NOMO-1 (cell line): Measurements from ENCODE around the gene TGIF1.
A peak's percentile ranks its signal among the peaks of the same experiment; 100 is the strongest.
"Not testable (repeated sequence)": the region's sequence is repeated elsewhere in the genome, so short reads cannot be mapped to it uniquely, and the experiment has no call there.

Source experiments
- DNase-seq, 2 experiments: peaks; one replicate each; lab custom pipeline; 2025; ENCODE audit not compliant: unreplicated experiment in 2 of 2; lab: John Stamatoyannopoulos, UW

Gene TGIF1

GRCh38 chr18:3455090-3455635 is 5.2 kb downstream of the TGIF1 start:
- no peak for DNase-seq

DNA sequence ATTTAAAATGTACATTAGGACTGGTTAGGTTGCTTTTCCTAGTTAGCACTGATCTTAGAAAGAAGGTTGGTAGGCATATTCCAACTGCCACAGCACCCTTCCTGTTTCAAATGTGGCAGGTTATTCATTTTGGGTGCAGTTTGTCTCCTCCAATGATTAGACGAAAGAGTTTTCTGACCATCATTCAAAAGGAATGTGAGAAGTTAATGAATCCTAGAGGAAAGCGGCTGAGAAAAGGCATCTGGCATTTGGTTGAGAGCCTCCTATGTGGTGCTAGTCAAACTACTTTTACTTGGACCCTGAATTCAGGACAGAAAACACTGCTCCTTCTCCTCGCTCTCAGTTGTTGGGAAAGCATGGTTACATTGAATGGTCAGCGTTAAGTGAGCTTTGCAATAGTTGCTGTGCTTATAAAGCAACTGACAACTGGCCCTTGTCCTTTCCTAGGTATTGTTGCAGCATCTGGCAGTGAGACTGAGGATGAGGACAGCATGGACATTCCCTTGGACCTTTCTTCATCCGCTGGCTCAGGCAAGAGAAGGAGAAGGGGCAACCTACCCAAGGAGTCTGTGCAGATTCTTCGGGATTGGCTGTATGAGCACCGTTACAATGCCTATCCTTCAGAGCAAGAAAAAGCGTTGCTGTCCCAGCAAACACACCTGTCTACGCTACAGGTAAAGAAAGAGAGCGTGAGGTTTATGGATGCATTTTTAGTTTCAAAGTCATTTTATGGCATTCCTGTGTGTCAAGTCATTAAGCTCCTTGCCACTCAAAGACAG is 6.1 kb downstream of the TGIF1 start:
- DNase-seq, result no peak

- no peak for DNase-seq
Observed at GRCh38 chr18:3456686-3457069, 6.7 kb downstream of the TGIF1 start.

GRCh38 chr18:3457261-3457724 is 7.3 kb downstream of the TGIF1 start:
- no peak for DNase-seq

GRCh38 chr18:3458378-3458777 is 8.4 kb downstream of the TGIF1 start:
- no peak for DNase-seq

GRCh38 chr18:3458952-3459853 is 9.2 kb downstream of the TGIF1 start:
- DNase-seq, result no peak

- no peak for DNase-seq
Observed at GRCh38 chr18:3460823-3461398, 10.9 kb downstream of the TGIF1 start.

DNA sequence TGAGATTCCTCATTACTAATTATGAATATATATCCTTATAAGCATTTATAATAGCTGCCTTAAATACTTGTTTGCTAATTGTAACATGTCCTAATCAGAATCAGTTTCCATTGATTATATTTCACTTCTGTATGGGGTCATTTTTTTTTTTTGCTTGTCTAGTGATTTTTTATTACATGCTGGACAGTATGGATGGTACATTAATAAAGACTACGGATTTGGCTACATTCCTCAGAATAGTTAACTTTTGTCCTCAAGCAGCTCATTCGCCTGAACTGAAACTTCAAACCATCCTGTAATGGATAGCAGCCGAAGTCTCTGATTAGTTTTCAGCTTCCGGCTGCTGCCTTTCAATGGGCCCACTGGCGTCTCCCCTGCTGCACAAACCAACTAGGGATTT is 11.7 kb downstream of the TGIF1 start:
- no peak for DNase-seq

DNA sequence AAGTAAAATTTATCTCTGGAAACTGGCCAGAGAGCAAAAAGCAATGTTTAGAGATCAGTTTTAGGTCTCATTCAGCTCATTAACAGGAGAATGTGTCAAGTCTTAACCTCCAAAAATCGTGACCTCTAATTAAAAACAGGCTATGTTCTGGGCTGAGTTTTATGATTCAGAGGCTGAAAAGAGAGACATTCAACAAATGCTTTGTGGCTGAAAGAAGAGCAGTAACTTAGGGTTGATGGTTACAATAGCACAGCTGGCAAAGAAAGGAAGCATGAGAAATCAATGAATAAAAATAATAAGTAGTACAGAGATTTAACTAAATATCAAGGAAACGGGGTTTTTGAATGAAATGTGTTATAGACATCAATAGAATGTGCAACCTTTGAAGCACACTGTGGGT is 13.1 kb downstream of the TGIF1 start:
- no peak for DNase-seq

DNA sequence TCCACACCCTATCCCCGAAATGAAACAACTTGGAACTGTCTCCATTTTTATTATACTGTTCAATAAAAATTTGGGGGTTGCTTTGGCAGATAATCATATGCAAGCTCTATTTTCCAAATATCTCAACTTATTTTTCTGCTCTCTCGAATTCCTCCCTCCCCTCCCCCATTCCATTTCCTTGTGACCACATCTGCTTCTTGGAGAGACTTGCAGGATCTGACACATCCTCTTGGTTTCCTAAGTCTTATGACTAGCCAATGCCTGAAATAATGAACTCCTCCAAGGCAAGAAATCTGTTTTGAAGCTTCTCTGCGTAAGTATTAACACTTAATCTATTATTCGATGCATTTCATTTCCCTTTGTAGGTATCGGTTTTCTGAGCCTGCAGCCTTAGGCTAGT is 16.1 kb downstream of the TGIF1 start:
- DNase-seq, result no peak

- DNase-seq, result no peak
Observed at GRCh38 chr18:3466872-3467271, 16.9 kb downstream of the TGIF1 start.

DNA sequence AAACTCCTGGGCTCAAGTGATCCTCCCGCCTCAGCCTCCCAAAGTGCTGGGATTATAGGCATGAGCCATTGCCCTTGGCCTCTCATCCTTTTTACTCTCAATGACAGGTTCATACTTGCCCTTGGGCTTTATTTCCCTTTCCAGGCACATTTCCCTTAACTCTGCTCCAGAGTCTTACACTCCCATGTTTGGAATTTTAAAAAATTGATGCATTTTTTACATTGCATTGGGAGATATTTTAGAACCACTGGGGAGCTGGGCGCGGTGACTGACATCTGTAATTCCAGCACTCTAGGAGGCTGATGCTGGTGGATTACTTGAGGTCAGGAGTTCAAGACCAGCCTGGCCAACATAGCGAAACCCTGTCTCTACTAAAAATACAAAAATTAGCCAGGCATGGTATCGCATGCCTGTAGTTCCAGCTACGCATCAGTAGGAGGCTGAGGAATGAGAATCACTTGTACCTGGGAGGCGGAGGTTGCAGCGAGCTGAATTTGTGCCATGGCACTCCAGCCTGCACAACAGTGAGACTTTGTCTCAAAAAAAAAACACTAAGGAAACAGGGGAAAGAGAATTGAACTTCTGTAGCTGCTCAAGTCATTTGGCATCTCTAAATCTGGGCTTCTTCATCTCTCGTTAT is 18.2 kb downstream of the TGIF1 start:
- DNase-seq, result no peak

DNA sequence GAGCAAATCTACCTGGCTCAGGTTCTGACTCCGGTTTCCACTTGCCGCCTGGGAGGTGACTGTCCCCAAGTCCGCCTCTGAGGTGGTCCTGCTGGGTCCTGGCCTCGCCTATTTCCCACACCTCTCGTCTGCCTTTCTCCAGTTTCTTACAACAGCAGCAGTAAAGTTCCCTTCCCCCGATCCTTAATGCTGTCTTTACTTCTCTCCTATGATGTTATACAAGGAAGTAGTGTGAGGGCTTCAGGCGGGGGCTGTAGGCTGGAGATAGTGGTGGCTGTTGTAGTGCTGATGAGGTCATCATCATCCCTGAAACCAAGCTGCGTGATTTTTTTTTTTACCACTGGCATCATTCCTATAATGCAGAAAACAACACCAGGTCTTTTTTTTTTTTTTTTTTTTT is 18.9 kb downstream of the TGIF1 start:
- peak in 1 of 2 experiments; percentile 29 for DNase-seq

GRCh38 chr18:3471141-3471648 is 21.2 kb downstream of the TGIF1 start:
- no peak for DNase-seq

DNA sequence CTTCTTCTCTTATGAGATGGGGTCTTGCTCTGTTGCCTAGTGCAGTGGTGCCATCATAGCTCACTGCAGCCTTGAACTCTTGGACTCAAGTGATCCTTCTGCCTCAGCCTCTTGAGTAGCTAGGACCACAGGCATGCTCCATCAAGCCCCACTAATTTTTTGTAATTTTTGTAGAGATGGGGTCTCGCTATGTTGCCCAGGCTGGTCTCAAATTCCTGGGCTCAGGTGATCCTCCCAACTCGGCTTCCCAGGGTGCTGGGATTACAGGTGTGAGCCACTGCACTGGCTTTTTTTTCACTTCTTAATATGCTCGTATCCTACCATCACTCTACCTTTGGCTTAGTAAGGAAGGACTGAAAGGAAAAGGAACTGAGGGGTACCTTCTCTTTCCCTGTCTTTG is 22.1 kb downstream of the TGIF1 start:
- not testable (repeated sequence) for DNase-seq

DNA sequence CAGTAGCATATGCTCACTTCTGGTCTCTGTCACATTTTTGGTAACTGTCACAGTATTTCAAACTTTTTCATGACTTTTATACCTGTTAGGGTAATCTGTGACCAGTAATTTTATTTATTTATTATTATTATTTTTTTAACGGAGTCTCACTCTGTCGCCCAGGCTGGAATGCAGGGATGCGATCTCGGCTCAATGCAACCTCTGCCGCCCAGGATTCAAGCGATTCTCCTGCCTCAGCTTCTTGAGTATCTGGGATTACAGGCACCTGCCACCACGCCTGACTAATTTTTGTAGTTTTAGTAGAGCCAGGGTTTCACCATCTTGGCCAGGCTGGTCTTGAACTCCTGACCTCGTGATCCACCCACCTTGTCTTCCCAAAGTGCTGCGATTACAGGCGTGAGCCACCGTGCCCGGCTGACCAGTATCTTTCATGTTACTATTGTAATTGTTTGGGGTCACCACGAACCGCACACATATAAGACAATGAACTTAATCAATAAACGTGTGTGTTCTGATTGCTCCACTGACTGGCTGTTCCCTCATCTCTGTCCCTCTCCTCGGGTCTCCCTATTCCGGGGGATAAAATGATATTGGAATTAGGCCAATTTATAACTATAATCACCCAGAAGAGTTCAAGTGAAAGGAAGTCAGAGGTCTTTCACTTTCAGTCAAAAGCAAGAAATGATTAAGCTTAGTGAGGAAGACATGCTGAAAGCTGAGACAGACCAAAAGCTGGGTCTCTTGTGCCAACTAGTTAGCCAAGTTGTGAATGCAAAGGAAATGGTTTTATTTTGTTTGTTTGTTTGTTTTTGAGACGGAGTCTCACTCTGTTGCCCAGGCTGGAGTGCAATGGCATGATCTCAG is 22.9 kb downstream of the TGIF1 start:
- no peak for DNase-seq

- DNase-seq, result peak in 1 of 2 experiments; percentile 5
Observed at GRCh38 chr18:3478262-3478978, 28.4 kb downstream of the TGIF1 start.

- no peak for DNase-seq
Observed at GRCh38 chr18:3479978-3480509, 30.1 kb downstream of the TGIF1 start.
